GM21381 (cell line): ENCODE results near the gene FBXO21.
"Not testable (repeated sequence)": the region's sequence is repeated elsewhere in the genome, so short reads cannot be mapped to it uniquely, and the experiment has no call there.

Experiments used
- ATAC-seq: cut with Tn5 transposase; IDR thresholded peaks from one replicate; pipeline ENCODE4 v1.9.1; 2021; ENCODE audit warnings: mild to moderate bottlenecking, moderate library complexity; ENCODE audit not compliant: unreplicated experiment

The FBXO21 gene, protein sequence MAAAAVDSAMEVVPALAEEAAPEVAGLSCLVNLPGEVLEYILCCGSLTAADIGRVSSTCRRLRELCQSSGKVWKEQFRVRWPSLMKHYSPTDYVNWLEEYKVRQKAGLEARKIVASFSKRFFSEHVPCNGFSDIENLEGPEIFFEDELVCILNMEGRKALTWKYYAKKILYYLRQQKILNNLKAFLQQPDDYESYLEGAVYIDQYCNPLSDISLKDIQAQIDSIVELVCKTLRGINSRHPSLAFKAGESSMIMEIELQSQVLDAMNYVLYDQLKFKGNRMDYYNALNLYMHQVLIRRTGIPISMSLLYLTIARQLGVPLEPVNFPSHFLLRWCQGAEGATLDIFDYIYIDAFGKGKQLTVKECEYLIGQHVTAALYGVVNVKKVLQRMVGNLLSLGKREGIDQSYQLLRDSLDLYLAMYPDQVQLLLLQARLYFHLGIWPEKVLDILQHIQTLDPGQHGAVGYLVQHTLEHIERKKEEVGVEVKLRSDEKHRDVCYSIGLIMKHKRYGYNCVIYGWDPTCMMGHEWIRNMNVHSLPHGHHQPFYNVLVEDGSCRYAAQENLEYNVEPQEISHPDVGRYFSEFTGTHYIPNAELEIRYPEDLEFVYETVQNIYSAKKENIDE

DNA sequence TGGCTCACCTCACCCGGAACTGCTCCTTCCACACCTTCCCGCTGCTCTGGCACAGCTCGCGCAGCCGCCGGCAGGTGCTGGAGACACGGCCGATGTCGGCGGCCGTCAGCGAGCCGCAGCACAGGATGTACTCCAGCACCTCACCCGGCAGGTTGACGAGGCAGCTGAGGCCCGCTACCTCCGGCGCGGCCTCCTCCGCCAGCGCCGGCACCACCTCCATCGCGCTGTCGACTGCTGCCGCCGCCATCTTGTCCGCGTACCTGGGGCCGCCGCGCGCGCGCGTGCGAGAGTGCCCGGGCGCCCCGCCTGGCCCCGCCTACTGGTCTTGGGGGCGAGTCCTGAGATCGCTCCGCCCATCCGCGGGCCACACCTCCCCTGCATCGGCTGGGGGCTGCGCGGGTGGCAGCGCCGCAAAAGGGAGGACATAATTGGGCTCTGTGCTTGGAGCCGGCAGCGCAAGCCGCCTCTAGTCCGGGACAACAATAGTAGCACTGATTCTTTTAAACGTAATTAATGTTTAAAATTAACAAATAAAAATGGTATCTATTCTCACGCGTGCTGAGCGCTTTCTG lies at the start of gene FBXO21:
Gene FBXO21 (minus strand): TSS at position 261 of the 572 bp plus-strand sequence. CDS start 14 bp downstream, at position 247.
- ATAC-seq = peak; percentile 97

DNA sequence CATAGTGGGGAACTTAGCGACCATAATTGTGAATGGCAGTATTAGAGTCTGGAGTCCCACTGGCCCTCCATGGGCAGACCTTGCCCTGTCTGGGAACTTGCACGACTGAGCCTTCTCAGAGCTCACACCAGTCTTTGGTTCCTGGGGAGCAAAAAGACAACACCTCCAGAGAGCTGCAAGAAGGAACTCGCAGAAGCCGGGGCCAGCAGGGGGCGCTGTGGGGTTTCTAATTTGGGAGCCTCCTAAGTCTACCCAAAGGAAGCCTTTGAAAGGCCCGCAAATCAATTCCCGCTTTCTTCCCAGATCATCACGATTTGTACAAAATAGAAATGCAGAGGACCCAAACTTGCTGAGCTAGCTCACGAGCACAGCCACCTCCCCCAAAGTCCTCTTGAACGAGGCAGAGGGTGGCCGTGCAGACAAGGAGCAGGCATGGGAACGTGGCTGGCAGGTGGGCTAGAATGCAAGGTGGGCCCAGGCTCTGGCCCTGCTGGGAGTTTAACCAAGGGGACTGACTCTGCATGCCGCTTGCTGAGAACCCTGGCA lies 46.3 kb upstream of the FBXO21 start:
- ATAC-seq = no peak

DNA sequence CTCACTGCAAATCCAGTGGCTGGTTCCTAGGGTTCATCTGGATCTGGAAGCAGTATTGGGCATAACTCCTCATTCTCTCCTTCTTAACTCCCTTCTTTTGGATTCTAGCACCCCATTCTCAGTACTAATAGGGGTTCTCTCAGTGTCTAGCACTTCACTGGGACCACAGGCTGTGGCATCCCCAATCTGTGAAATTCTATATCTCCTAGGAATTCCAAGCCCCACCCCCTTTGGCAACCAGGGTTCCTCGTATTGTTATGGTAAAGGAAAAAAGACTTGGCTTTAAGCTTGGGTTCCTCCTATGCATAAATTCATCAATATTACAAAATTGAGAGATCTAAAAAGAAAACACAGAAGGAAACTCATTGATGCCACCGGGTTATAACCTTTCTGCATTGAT lies 45.0 kb upstream of the FBXO21 start:
- no peak for ATAC-seq

DNA sequence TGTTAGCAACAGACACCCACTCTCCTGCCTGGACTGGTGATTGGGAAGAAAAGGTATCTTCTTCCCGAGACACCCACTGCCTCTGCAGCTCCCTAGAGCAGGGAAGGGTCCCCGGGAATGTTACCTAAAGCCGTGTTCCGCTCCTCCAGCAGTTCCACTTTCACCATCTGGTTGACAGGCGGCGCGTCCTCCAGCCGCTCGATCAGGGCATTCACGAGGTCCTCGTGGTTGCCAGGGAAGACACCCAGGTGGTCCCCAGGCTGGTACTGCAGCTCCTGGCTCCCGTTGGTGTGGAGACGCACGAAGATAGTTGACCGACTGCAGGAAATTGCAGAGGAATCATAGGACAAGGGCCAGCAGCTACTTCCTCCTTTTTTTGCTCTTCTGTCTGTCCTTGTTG lies 44.2 kb upstream of the FBXO21 start:
- ATAC-seq = no peak

DNA sequence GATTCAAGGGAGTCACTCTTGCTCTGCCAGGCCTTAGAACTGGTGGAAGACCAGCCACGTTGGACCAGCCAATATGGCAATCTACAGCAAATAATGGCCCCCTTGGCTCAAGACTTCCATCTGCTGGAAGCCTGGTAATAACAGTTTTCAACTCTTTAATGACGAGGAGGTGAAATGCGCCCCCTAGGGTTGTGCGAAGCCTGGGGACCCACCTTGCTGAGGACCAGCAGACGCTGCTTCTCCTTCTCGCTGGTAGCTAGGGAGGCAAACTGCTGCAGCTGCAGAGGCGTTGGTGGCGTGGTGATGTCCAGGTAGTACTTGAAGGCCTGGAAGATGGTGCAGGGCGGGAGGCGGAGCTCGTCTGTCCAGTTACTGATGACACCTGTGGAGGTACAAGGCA lies 41.5 kb upstream of the FBXO21 start:
- ATAC-seq = no peak

DNA sequence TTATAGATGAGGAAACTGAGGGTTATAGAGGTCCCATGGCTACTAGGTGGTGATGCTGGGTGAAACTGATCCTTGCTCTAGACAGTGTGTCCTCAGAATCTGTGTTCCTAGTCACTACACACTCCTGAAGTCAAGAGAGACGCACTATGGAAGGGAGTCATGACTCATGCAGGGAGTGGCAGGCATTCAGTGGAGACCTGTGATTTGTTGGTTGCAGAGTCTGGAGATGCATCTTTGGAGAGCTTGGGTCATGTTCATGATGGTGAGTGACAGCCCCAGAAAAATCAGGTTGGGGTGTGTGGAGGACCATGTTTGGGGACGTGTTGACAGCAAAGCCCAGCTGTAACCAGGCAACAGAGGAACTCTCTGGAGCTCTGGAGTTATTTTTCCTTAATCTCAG lies 38.0 kb upstream of the FBXO21 start:
- ATAC-seq = no peak

DNA sequence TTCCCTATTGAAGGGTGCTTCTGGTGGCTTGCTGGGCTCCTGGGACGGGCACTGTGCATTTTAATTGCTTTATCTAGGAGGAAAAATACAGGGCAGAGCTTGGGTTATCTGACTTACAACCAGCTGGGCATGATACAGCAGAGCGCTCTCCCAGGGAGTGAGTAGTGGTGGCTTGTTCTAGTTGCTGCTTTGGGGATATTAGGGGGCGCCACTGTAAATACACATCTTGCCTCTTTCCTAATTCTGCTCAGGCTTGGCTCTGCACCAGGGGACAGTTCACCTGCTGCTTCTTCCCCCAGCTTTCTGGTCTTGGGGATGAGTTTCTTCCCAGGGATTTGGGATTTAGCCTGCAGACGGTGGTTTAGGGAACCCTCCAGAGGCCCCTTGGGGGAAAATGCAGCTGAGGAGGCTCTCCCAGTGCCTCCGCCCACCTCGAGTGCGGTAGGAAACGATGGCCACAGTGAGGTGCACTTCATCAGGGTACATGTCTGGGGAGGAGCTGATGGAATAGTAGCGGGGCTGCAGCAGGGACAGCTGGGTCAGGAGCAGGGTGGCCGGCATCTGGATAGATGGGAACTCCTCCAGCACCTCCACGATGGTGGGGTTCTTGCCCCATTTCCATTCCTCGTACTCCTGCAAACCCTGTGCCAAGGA lies 36.9 kb upstream of the FBXO21 start:
- no peak for ATAC-seq

DNA sequence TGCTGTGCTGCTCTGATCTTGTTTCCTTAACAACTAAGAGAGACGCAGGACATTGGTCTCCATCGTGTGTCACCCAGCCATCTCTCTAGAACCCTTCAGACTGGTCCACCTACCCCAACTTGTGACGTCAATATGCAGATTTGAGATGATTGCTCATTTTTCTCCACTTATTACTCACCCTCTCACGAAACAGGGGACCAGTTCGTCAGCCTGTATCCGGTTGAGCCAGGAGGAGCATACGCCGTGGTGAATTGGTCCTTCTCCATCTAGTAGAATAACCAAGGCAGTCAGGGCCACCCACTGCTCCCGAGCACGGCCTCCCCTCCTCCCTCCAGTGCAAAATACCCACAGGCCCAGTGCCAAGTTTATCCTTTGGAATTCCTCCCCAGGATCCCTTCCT lies 36.2 kb upstream of the FBXO21 start:
- no peak for ATAC-seq

DNA sequence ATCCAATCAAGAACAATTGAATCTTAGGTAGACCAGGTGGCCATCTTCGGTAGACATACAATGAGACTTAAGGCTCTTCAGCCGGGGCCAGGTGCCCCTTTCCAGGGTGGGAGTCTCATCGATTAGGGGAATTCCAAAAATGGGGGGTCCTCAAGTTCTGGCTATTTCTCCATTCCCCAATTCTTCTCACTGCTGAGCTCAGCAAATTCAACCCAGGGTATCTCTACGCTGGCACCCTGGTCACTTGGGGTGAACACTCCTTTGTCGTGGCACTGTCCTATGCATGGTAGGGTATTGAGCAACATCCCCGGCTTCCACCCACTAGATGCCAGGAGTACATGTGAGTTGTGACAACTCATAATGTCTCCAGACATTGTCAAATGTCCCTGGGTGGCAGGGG lies 34.9 kb upstream of the FBXO21 start:
- ATAC-seq = no peak

DNA sequence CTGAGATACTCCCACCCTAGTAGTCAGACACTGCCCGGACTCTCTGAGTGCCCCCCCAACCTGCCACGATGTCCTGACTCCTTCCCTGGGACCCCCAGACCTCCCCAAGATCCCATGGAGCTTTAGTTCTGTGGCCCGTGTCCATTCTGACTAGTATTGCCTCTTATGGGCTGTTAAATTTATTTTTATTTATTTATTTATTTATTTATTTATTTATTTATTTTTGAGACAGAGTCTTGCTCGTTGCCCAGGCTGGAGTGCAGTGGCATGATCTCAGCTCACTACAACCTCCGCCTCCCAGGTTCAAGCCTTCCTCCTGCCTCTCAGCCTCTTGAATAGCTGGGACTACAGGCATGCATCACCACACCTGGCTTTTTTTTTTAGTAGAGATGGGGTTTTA lies 30.7 kb upstream of the FBXO21 start:
- not testable (repeated sequence) for ATAC-seq

DNA sequence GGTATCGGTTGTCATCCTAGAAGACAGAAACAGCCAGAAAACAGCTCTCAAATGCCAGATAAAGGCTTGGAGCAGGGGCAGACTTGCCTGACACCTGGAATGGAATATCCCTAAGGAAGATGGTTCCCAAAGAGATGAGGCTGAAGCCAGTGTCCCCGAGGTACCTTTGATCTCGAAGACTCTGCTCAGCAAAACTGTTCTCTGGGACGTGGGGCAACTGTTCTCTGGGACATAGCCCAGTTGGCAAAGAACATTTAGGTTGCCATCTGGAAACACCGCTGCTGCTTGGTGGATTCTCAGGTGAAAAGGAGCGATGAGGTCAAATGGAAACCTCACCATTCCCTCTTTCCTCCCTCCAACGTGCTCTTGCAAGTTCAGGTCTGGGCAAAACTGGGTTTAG lies 27.9 kb upstream of the FBXO21 start:
- no peak for ATAC-seq

DNA sequence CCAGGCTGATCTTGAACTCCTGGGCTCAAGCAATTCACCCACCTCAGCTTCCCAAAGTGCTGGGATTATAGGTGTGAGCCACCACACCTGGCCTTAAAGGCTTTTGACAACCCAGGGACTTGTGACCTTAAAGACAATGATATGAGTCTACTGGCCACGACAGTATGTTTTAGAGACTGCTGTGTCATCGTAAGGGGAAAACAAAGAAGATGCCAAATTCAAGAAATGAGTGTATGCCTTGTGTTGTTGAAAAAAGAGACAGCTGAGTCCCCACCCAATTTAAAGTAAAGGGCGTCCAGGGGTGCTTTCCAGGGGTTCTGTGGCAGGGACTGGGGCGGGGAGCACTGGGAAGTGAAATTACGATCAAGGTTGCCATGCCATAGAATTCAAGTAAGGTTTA lies 26.4 kb upstream of the FBXO21 start:
- no peak for ATAC-seq

DNA sequence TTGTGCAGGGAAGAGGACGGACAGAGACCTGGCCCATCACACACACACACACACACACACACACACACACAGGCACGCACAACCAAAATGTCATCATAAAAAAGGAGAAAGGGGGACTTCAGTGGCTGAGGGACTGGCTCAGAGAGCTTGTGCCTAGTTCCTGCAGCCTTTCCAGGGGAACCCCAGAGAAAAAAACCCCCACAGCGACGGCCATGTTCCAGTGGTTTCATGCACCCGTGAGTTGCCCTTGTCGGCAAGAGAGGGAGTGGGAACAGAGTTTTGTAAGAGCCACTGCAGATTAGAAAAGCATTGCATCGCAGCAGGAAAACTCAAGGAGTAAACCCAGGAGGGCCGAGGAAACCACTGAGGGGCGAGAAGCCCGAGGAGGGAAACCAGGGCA lies 24.5 kb upstream of the FBXO21 start:
- ATAC-seq = no peak

DNA sequence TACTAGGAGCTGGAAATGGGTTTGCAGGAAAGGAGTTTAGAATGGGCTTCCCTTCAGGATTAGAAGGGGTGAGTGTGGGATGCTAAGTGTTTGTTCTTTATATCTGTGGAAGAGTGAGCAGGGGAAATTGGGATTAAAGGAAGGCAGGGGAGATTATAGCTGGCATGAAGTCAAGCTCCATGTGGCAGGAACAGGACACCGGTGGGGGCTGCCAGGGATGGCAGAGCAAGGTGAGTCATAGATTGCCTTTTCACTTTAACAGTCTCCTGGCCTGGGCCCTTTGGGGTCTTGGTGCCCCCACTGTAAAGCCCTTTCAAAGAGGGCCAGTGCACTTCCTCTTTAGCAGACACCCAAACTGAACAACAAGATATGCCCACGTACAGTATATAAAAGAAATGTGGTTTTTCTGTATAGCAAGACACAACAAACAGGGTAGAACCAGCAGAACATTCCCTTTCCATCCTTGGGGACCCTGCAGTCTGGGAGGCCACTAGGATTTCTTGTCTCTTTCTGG lies 23.1 kb upstream of the FBXO21 start:
- no peak for ATAC-seq

DNA sequence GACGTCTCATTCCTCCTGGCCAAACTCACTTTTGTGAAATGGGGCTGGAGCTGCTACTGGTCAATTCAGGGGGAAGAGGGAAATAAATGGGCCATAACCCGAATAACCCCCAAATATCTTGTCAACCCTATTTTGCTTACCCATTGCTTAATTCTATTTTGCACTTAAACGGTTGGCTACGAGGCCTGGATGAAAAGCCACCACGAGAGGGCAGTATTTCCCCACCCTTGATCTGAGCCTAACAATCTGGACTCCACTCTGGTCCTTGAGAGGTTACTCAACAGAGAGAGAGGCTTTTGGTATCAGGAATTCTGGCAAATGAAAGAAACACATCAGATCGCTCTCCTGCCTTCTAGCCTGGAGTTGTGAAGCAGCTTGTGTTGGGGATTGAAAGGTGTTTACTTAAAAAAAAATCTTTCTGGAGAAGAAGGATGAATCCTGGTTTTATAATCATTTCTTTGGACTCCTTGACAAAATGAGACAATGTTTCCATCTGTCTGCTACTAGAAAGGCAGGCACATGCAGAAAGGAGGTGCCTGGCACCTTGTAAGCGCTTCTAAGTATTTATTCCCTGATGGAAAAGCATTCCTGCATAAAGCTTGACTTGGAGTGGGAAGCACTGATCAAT lies 22.4 kb upstream of the FBXO21 start:
- no peak for ATAC-seq

DNA sequence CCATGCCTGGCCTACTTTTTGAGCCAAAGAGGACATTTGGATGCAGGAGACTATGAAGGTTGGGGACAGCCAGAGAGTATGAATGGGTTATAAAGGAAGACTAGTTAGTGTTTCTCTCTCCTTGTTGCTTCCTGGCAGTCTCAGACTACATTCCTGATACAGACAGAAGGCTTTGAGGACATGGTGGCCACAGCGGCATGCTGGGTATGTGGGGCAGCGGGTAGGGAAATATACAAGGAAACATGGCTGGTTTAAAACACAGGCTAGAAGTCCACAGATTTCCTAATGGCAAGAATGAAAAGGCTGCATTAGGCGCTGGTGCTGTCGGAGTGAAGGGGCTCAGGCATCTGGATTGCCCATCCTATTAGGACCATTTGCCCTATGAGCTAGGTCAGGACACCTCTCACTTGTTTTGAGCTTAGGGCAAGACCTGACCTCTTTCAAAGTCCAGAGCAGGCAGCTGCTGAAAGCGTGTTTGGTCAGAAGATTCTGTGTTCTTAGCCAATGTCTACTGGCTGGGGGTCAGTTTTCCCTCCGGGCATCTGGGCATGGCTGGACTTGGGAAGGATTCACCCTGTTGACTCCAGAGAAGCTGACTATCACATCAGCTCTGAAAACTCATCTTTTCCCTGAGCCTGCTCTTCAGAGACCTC lies 20.1 kb upstream of the FBXO21 start:
- ATAC-seq = no peak

DNA sequence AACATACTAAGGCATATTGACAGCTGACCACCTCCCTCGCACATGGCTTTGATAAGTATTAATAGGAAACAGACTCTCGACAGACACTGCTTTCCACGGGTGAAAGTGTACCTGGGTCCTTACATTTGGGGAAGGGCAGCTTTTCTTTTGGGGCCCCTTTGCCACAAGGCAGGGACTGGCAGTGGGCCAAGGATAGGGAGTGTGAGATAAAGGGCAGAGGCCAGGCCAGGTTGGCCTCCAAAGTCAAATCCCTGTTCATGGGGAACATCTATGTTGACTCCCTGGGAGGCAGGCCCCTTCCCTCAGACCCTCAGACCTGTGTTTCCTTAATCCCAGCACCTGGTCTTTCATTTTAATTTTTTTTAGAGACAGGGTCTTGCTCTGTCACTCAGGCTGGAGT lies 19.4 kb upstream of the FBXO21 start:
- ATAC-seq = no peak

DNA sequence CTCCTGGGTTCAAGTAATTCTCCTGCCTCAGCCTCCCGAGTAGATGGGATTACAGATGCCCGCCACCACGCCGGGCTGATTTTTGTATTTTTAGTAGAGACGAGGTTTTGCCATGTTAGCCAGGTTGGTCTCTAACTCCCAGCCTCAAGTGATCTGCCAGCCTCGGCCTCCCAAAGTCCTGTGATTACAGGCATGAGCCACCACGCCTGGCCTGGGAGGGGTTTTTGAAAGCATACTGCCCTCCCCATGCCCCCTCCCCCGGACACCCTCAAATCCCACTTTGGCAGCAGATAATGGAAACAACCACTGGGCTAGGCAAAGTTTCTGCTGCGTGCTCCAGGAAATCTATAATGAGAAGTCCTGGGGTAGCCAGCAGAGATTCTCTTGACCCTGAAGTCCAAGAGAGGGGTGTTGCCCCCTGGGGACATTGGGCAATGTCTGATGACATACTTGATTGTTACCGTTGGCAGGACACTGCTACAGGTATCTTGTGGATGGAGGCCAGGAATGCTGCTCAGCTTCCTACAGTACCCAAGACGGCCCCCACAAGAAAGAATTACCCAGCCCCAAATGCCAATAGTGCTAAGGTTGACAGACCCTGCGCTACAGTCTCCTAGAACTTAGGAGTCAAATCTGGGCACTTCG lies 18.7 kb upstream of the FBXO21 start:
- ATAC-seq = no peak

DNA sequence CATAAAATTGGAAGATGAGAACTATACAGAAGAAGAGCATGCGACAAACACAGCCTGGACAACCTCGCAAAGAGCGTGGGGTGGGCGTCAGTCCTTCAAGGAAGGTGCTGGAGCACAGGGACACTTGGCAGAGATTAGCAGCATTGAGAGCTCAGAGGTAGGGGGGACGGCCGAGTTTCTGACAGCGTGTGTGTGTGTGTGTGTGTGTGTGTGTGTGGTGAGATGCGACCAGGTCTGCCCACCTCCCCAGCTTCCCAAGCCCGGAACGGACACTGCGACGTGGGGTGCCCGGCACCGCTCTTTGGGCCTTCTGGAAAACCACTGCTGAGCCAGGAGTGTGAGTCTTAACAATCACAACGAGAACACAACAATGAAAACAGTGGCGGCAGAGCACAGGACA lies 17.9 kb upstream of the FBXO21 start:
- ATAC-seq = no peak

DNA sequence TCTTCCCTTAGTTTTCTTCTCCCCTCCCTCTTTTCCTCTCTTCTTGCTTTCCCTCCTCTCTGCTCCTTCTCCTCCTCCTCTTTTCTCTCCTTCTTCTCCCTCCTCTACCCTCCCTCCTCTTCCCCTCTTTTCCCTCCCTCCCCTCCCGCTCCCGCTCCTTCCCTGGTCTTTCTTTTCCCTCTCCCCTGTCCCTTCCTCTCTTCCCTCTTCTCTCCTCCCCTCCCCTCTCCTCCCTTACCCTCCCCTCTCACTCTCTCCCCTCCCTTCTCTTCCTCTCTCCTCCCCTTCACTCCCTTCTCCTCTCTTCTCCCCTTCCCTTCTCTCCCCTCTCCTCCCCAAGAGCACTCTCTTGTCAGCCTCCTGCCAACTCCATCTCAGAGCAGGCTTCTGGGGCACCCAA lies 17.4 kb upstream of the FBXO21 start:
- ATAC-seq = no peak
